Trophoblast cell (in vitro differentiated cells and primary cell): ENCODE results near the gene VSTM5.
"Not testable (repeated sequence)": the region's sequence is repeated elsewhere in the genome, so short reads cannot be mapped to it uniquely, and the experiment has no call there.

Source experiments
- DNase-seq, 2 donors: peaks; one replicate each; pipeline ENCODE4 v3.0.0-alpha.2; 2016
- H2AFZ ChIP-seq: 2 replicates; pipeline ENCODE4 v1.6.1; 2013; ENCODE audit warnings: low read length, moderate library complexity, mild to moderate bottlenecking; ENCODE audit not compliant: insufficient read depth, poor library complexity
- H2AK5ac ChIP-seq: 2 replicates; pipeline ENCODE4 v1.6.1; 2013; ENCODE audit warnings: mild to moderate bottlenecking, low read length
- H2BK120ac ChIP-seq: 2 replicates; pipeline ENCODE4 v1.6.1; 2013; ENCODE audit warnings: low read length, mild to moderate bottlenecking, moderate library complexity; ENCODE audit not compliant: insufficient read depth, poor library complexity
- H2BK12ac ChIP-seq: 2 replicates; pipeline ENCODE4 v1.6.1; 2013; ENCODE audit warnings: mild to moderate bottlenecking, low read length, moderate library complexity
- H2BK5ac ChIP-seq: 2 replicates; pipeline ENCODE4 v1.6.1; 2013; ENCODE audit warnings: low read length, low read depth, moderate library complexity, mild to moderate bottlenecking; ENCODE audit not compliant: poor library complexity
- H3K14ac ChIP-seq: 2 replicates; pipeline ENCODE4 v1.6.1; 2013; ENCODE audit warnings: mild to moderate bottlenecking, low read length
- H3K18ac ChIP-seq: 2 replicates; pipeline ENCODE4 v1.6.1; 2013; ENCODE audit warnings: mild to moderate bottlenecking, low read length
- H3K23ac ChIP-seq: 2 replicates; pipeline ENCODE4 v1.6.1; 2013; ENCODE audit warnings: low read length
- H3K27ac ChIP-seq: 2 replicates; pipeline ENCODE4 v1.5.1; 2013; ENCODE audit warnings: low read depth, mild to moderate bottlenecking, inconsistent platforms, low read length, moderate library complexity
- H3K27me3 ChIP-seq: 2 replicates; pipeline ENCODE4 v1.6.1; 2013; ENCODE audit warnings: inconsistent platforms, mild to moderate bottlenecking, low read length, moderate library complexity; ENCODE audit not compliant: insufficient read depth
- H3K36me3 ChIP-seq, 2 experiments: 1 replicate in 1 of 2; 2 replicates in 1 of 2; pipeline ENCODE4 v1.6.1; 2013; ENCODE audit warnings: low read length in 2 of 2, mild to moderate bottlenecking in 2 of 2, moderate library complexity in 1 of 2; ENCODE audit not compliant: insufficient read depth in 2 of 2, control insufficient read depth in 1 of 2
- H3K4ac ChIP-seq: 2 replicates; pipeline ENCODE4 v1.6.1; 2013; ENCODE audit warnings: low read depth, mild to moderate bottlenecking, low read length, moderate library complexity
- H3K4me1 ChIP-seq, 2 experiments: 1 replicate in 1 of 2; 2 replicates in 1 of 2; pipeline ENCODE4 v1.6.1; 2013; ENCODE audit warnings: low read length in 2 of 2, mild to moderate bottlenecking in 2 of 2, moderate library complexity in 1 of 2; ENCODE audit not compliant: insufficient read depth in 2 of 2, control insufficient read depth in 1 of 2
- H3K4me2 ChIP-seq: 2 replicates; pipeline ENCODE4 v1.6.1; 2013; ENCODE audit warnings: inconsistent platforms, mild to moderate bottlenecking, low read length, moderate library complexity
- H3K4me3 ChIP-seq: 2 replicates; pipeline ENCODE4 v1.5.1; 2013; ENCODE audit warnings: mild to moderate bottlenecking, low read depth, low read length, inconsistent platforms
- H3K79me1 ChIP-seq: one replicate; pipeline ENCODE4 v1.6.1; 2013; ENCODE audit warnings: low read length
- H3K79me2 ChIP-seq: 2 replicates; pipeline ENCODE4 v1.6.1; 2013; ENCODE audit warnings: low read length, mild to moderate bottlenecking; ENCODE audit not compliant: control insufficient read depth, insufficient read depth, poor library complexity
- H3K9ac ChIP-seq: 2 replicates; pipeline ENCODE4 v1.6.1; 2013; ENCODE audit warnings: mild to moderate bottlenecking, low read length
- H3K9me3 ChIP-seq: 2 replicates; pipeline ENCODE4 v1.6.1; 2013; ENCODE audit warnings: low read depth, mild to moderate bottlenecking, control low read depth, inconsistent platforms, low read length; ENCODE audit not compliant: insufficient read depth
- H4K12ac ChIP-seq: 2 replicates; pipeline ENCODE4 v1.6.1; 2013; ENCODE audit warnings: low read depth, mild to moderate bottlenecking, low read length, moderate library complexity
- H4K8ac ChIP-seq: 2 replicates; pipeline ENCODE4 v1.6.1; 2013; ENCODE audit warnings: low read depth, mild to moderate bottlenecking, low read length, moderate library complexity
- H4K91ac ChIP-seq: one replicate; pipeline ENCODE4 v1.6.1; 2013; ENCODE audit warnings: low read depth, mild to moderate bottlenecking, low read length, moderate library complexity
- WGBS: extraction: QIAGEN DNeasy Blood & Tissue Kit; methylation state at CpG from one replicate; pipeline ENCODE4 v1.1.7; 2013; ENCODE audit warnings: missing lambda C conversion rate; ENCODE audit not compliant: insufficient read length, insufficient coverage; ENCODE audit errors: extremely low coverage; 5-methylcytosine and 5-hydroxymethylcytosine counted together

VSTM5 gene

DNA sequence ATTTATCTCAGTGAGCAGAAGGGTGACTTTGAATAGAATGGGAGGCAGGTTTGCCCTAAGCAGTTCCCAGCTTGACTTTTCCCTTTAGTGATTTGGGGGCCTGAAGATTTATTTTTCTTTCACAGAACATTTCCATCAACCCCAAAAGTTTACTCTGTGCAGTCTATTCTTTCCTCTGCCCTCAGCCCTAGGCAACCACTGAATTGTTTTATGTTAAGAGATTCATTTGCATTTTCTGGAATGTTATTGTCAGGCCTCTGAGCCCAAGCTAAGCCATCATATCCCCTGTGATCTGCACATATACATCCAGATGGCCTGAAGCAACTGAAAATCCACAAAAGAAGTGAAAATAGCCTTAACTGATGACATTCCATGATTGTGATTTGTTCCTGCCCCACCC is 28.7 kb upstream of the VSTM5 start:
- H3K79me2 ChIP-seq, H3K23ac ChIP-seq, H4K12ac ChIP-seq, H2BK12ac ChIP-seq, H2AK5ac ChIP-seq, H3K4ac ChIP-seq, H4K91ac ChIP-seq, H3K18ac ChIP-seq, H3K14ac ChIP-seq, H3K27ac ChIP-seq, H3K4me2 ChIP-seq, DNase-seq, H3K4me3 ChIP-seq, H3K27me3 ChIP-seq, H2BK5ac ChIP-seq, H3K79me1 ChIP-seq, H4K8ac ChIP-seq, H3K4me1 ChIP-seq, H2AFZ ChIP-seq, H3K9me3 ChIP-seq, H2BK120ac ChIP-seq, H3K36me3 ChIP-seq, H3K9ac ChIP-seq: not testable (repeated sequence)

DNA sequence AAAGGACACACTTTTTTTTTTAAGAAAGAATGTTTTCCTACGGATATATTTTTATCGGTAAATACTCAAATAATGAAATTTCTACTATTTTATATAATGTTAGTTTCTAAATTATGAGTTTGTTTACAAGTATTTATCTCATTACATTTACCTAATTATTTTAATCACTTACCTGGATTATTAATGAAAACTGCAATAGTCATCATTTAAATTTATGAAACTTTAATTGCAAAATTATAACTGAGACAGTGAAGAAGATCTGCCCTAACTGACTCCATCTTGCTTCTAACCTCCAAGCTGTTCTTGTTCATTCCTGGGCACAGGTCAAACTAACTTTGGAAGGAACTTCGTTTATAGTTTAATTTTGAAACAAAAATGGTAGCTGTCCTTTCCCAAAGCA is 25.2 kb upstream of the VSTM5 start:
- H3K4me3 ChIP-seq, result no peak overlapping the region
- no peak overlapping the region for H2BK120ac ChIP-seq
- H3K9ac ChIP-seq, result no peak overlapping the region
- H2AK5ac ChIP-seq, result no peak overlapping the region
- no peak overlapping the region for H2BK12ac ChIP-seq
- H4K8ac ChIP-seq, result no peak overlapping the region
- no peaks in the 10 kb centered on the region for H3K79me2 ChIP-seq
- no peak overlapping the region for H2AFZ ChIP-seq
- H3K36me3 ChIP-seq, result no peaks in the 10 kb centered on the region
- no peaks in the 10 kb centered on the region for H3K9me3 ChIP-seq
- H3K4me2 ChIP-seq, result no peak overlapping the region
- H3K79me1 ChIP-seq, result no peaks in the 10 kb centered on the region
- H4K12ac ChIP-seq, result no peak overlapping the region
- WGBS, result no CpG with 5 or more reads among the region's 3 CpGs
- H4K91ac ChIP-seq, result no peak overlapping the region
- H3K18ac ChIP-seq, result no peak overlapping the region
- no peaks in the 10 kb centered on the region for H3K4me1 ChIP-seq
- no peak overlapping the region for H2BK5ac ChIP-seq
- no peak for DNase-seq
- H3K14ac ChIP-seq, result no peak overlapping the region
- H3K27ac ChIP-seq, result no peak overlapping the region
- H3K4ac ChIP-seq, result no peak overlapping the region
- no peaks in the 10 kb centered on the region for H3K27me3 ChIP-seq
- no peak overlapping the region for H3K23ac ChIP-seq

DNA sequence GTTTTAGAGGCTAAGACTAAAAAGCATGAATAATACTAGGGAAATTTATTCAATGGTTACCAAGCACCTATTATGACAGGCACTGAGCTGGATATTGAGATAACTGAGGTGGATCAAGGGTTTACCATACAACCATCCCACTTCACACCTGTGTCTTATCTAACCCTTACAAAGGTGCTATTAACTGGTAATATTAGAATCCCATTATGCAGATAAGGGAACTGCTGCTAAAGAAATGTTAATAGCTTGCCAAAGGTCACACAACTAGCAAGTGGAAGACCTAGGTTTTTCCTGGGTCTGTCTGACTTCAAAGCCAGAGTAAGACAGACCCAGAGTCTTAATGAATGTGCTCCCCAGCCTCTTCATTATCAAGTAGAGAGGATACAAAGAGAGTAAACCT is 21.1 kb upstream of the VSTM5 start:
- H3K27me3 ChIP-seq, result no peaks in the 10 kb centered on the region
- H3K23ac ChIP-seq, result no peak overlapping the region
- H3K14ac ChIP-seq, result no peak overlapping the region
- H3K79me1 ChIP-seq, result no peaks in the 10 kb centered on the region
- H3K4ac ChIP-seq, result no peak overlapping the region
- no peak overlapping the region for H2AFZ ChIP-seq
- H3K36me3 ChIP-seq, result no peaks in the 10 kb centered on the region
- H3K27ac ChIP-seq, result no peak overlapping the region
- no peak overlapping the region for H3K18ac ChIP-seq
- no peak overlapping the region for H2BK5ac ChIP-seq
- H3K9me3 ChIP-seq, result no peaks in the 10 kb centered on the region
- H3K4me2 ChIP-seq, result no peak overlapping the region
- no peak overlapping the region for H3K9ac ChIP-seq
- no peak for DNase-seq
- H4K91ac ChIP-seq, result no peak overlapping the region
- H2AK5ac ChIP-seq, result no peak overlapping the region
- no peak overlapping the region for H3K4me3 ChIP-seq
- H2BK120ac ChIP-seq, result no peak overlapping the region
- H4K8ac ChIP-seq, result no peak overlapping the region
- H4K12ac ChIP-seq, result no peak overlapping the region
- H3K79me2 ChIP-seq, result no peaks in the 10 kb centered on the region
- H2BK12ac ChIP-seq, result no peak overlapping the region
- no peaks in the 10 kb centered on the region for H3K4me1 ChIP-seq

DNA sequence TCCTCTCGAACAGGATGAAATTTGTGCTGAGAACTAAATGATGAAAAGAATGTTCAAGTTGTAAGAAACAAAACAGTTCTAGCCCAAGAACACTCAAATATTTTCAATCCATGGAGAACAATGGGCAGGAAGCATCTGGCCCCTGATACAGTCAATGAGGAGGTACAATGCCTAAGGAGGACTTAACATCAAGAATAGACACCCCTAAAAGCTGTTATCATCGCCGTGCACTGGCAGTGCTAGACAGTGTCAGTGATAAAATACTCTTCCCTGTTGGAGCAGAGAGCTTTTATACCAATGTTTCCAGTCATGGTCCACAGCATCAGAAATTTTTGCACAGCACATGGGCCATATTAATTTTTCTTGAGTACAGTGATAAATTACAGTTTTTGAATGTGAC is 20.2 kb upstream of the VSTM5 start:
- no peak overlapping the region for H2BK120ac ChIP-seq
- no peaks in the 10 kb centered on the region for H3K27me3 ChIP-seq
- no peak overlapping the region for H3K4me3 ChIP-seq
- H3K18ac ChIP-seq, result no peak overlapping the region
- no peak overlapping the region for H2AK5ac ChIP-seq
- H3K4me2 ChIP-seq, result no peak overlapping the region
- no peak overlapping the region for H3K27ac ChIP-seq
- no peak overlapping the region for H4K91ac ChIP-seq
- H2BK12ac ChIP-seq, result no peak overlapping the region
- no peak overlapping the region for H2BK5ac ChIP-seq
- H3K9ac ChIP-seq, result no peak overlapping the region
- DNase-seq, result no peak
- no peaks in the 10 kb centered on the region for H3K4me1 ChIP-seq
- no peaks in the 10 kb centered on the region for H3K79me2 ChIP-seq
- no peak overlapping the region for H4K12ac ChIP-seq
- no peaks in the 10 kb centered on the region for H3K36me3 ChIP-seq
- no peak overlapping the region for H3K14ac ChIP-seq
- H2AFZ ChIP-seq, result no peak overlapping the region
- H3K9me3 ChIP-seq, result no peaks in the 10 kb centered on the region
- no peak overlapping the region for H3K23ac ChIP-seq
- H3K4ac ChIP-seq, result no peak overlapping the region
- no peak overlapping the region for H4K8ac ChIP-seq
- H3K79me1 ChIP-seq, result no peaks in the 10 kb centered on the region
- no CpG with 5 or more reads among the region's 3 CpGs for WGBS

DNA sequence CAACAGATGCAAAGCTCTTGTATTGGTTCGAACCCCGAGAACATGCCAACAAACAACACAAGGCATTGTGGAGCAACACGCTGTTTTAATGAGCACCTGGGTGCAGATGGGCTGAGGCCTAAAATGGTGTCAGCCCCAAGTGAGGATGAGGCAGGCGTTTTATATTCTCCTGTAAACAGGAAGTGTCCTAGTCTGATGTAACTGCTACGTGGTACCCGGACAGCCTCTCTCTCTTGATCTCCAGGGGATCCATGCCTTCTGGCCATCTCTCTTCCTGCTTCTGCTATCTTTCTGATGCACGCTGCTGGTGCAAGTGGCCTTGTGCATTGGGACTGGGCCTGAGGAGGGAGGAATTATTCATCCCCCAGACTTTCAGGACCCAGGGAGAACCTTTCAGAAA is 19.4 kb upstream of the VSTM5 start:
- no peak overlapping the region for H3K23ac ChIP-seq
- H3K79me1 ChIP-seq, result no peaks in the 10 kb centered on the region
- H3K27me3 ChIP-seq, result no peaks in the 10 kb centered on the region
- H2BK12ac ChIP-seq, result no peak overlapping the region
- H3K27ac ChIP-seq, result no peak overlapping the region
- H2BK5ac ChIP-seq, result no peak overlapping the region
- no peak overlapping the region for H3K14ac ChIP-seq
- H3K4ac ChIP-seq, result no peak overlapping the region
- H3K9me3 ChIP-seq, result no peaks in the 10 kb centered on the region
- H2AFZ ChIP-seq, result no peak overlapping the region
- H3K4me1 ChIP-seq, result no peaks in the 10 kb centered on the region
- H4K91ac ChIP-seq, result no peak overlapping the region
- no peak overlapping the region for H2AK5ac ChIP-seq
- DNase-seq, result no peak
- H3K4me3 ChIP-seq, result no peak overlapping the region
- no peak overlapping the region for H4K12ac ChIP-seq
- H3K4me2 ChIP-seq, result no peak overlapping the region
- H3K36me3 ChIP-seq, result no peaks in the 10 kb centered on the region
- H3K79me2 ChIP-seq, result no peaks in the 10 kb centered on the region
- no CpG with 5 or more reads among the region's 7 CpGs for WGBS
- H2BK120ac ChIP-seq, result no peak overlapping the region
- H3K18ac ChIP-seq, result no peak overlapping the region
- no peak overlapping the region for H3K9ac ChIP-seq
- H4K8ac ChIP-seq, result no peak overlapping the region
